NCI-H2107 treated with DMSO at 0.1 percent for 48 hours (cell line): ENCODE measurements around the gene ADCY10.

Experiments used
- DNase-seq: peaks from one replicate; lab custom pipeline; 2025; ENCODE audit not compliant: unreplicated experiment; lab: John Stamatoyannopoulos, UW

The ADCY10 gene

GRCh38 chr1:167790117-167790516, 123.8 kb downstream of the ADCY10 start:
- no peak for DNase-seq

- DNase-seq = no peak
Observed at GRCh38 chr1:167789501-167789900, 124.4 kb downstream of the ADCY10 start.

- DNase-seq = no peak
Observed at GRCh38 chr1:167786502-167786901, 127.4 kb downstream of the ADCY10 start.

GRCh38 chr1:167784876-167785550, 128.9 kb downstream of the ADCY10 start:
- no peak for DNase-seq

- no peak for DNase-seq
Observed at GRCh38 chr1:167782946-167783345, 131.0 kb downstream of the ADCY10 start.

- no peak for DNase-seq
Observed at GRCh38 chr1:167781558-167781957, 132.4 kb downstream of the ADCY10 start.

- no peak for DNase-seq
Observed at GRCh38 chr1:167777269-167777650, 136.7 kb downstream of the ADCY10 start.

GRCh38 chr1:167776616-167777268, 137.2 kb downstream of the ADCY10 start:
- no peak for DNase-seq

GRCh38 chr1:167776151-167776550, 137.8 kb downstream of the ADCY10 start:
- no peak for DNase-seq

- no peak for DNase-seq
Observed at GRCh38 chr1:167775178-167775577, 138.8 kb downstream of the ADCY10 start.

GRCh38 chr1:167774710-167775109, 139.2 kb downstream of the ADCY10 start:
- DNase-seq = no peak

- no peak for DNase-seq
Observed at GRCh38 chr1:167773516-167773915, 140.4 kb downstream of the ADCY10 start.

- no peak for DNase-seq
Observed at GRCh38 chr1:167772436-167772835, 141.5 kb downstream of the ADCY10 start.

- no peak for DNase-seq
Observed at GRCh38 chr1:167770127-167770526, 143.8 kb downstream of the ADCY10 start.

- no peak for DNase-seq
Observed at GRCh38 chr1:167767761-167768160, 146.2 kb downstream of the ADCY10 start.

GRCh38 chr1:167766538-167766937, 147.4 kb downstream of the ADCY10 start:
- no peak for DNase-seq

GRCh38 chr1:167765496-167765895, 148.4 kb downstream of the ADCY10 start:
- DNase-seq = no peak

- DNase-seq = no peak
Observed at GRCh38 chr1:167764458-167765330, 149.2 kb downstream of the ADCY10 start.

- DNase-seq = peak; percentile 18
Observed at GRCh38 chr1:167763525-167764220, 150.3 kb downstream of the ADCY10 start.

GRCh38 chr1:167762061-167762746, 151.7 kb downstream of the ADCY10 start:
- no peak for DNase-seq

- DNase-seq = no peak
Observed at GRCh38 chr1:167761400-167761799, 152.5 kb downstream of the ADCY10 start.
